HEK293T (cell line): Measurements from ENCODE around the gene TOP3A.

ENCODE experiments used
- SP1 ChIP-seq: fragments of 450-650 bp; IDR thresholded peaks from 2 replicates; pipeline ENCODE4 v1.6.1; 2017
- SUZ12 ChIP-seq: fragments of 450-650 bp; IDR thresholded peaks from 2 replicates; pipeline ENCODE4 v1.6.1; 2016; ENCODE audit warnings: mild to moderate bottlenecking

GRCh38 chr17:18246109-18246725 lies 68.6 kb downstream of the TOP3A start:
- TF ChIP-seq SP1 = no peak
- TF ChIP-seq SUZ12 = no peak
